HepG2 (cell line): Measurements from ENCODE around the gene TMIGD3. TPM values are rescaled to one million over a fixed set of nuclear protein-coding genes. Genes with fewer than 3 reads are reported as not detected.

Source experiments
- ETV5 ChIP-seq: IDR thresholded peaks from 2 replicates; pipeline ENCODE4 v1.6.1; 2018; ENCODE audit warnings: missing biosample characterization, missing genetic modification reagents, inconsistent platforms, borderline replicate concordance
- HNRNPH1 ChIP-seq: fragments of 200-400 bp; formaldehyde crosslinking; optimal IDR thresholded peaks from 2 replicates; pipeline ENCODE3; 2017; ENCODE audit warnings: mild to moderate bottlenecking, low read depth, low read length
- HNRNPL ChIP-seq: fragments of 200-400 bp; formaldehyde crosslinking; IDR thresholded peaks from 2 replicates; pipeline ENCODE4 v1.6.1; 2017; ENCODE audit warnings: mild to moderate bottlenecking, low read depth, low read length
- KMT2A ChIP-seq: sonication (generic); formaldehyde crosslinking; IDR thresholded peaks from 2 replicates; pipeline ENCODE4 v1.4.0; 2020; ENCODE audit warnings: missing genetic modification reagents
- NR1H2 ChIP-seq: sonication (generic); formaldehyde crosslinking; IDR thresholded peaks from 2 replicates; pipeline ENCODE4 v1.8.1; 2022; ENCODE audit warnings: low read depth, missing genetic modification reagents, borderline replicate concordance
- POGZ ChIP-seq: sonication (generic); formaldehyde crosslinking; IDR thresholded peaks from 2 replicates; pipeline ENCODE4 v1.4.0; 2020; ENCODE audit warnings: mild to moderate bottlenecking, missing genetic modification reagents
- SOX13 ChIP-seq, 3 experiments: fragments of 450-650 bp in 1 of 3; sonication (generic) in 1 of 3; formaldehyde crosslinking in 1 of 3; IDR thresholded peaks in 2 of 3; conservative IDR thresholded peaks in 1 of 3; 2 replicates each; pipeline versions ENCODE4 v1.5.0 to v1.6.1; 2016 to 2020; ENCODE audit warnings: antibody characterized with exemption in 1 of 3, mild to moderate bottlenecking in 1 of 3, missing compliant biosample characterization in 1 of 3, missing genetic modification reagents in 1 of 3, moderate library complexity in 1 of 3
- ZNF562 ChIP-seq: sonication (generic); formaldehyde crosslinking; IDR thresholded peaks from 2 replicates; pipeline ENCODE4 v1.8.0; 2022; ENCODE audit warnings: missing genetic modification reagents, borderline replicate concordance
- ZNF644 ChIP-seq: IDR thresholded peaks from 2 replicates; pipeline ENCODE4 v1.6.1; 2016; ENCODE audit warnings: low read depth
- ZNF839 ChIP-seq: sonication (generic); formaldehyde crosslinking; IDR thresholded peaks from 2 replicates; pipeline ENCODE4 v1.4.0; 2020; ENCODE audit warnings: missing genetic modification reagents, mild to moderate bottlenecking, borderline replicate concordance
- polyA plus RNA-seq, 8 experiments: library from polyadenylated mRNA; depleted of rRNA in 3 of 8; stranded (reverse) in 7 of 8; unstranded in 1 of 8; fragments of >200 nt; fragmentation: Illumina TruSeq in 4 of 8; extraction: Trizol in 4 of 8; gene quantifications; 2 replicates each; pipeline versions ENCODE4 v1.2.1 to v1.2.3, GENCODE V29; 2011 to 2016; ENCODE audit warnings: low read depth in 4 of 8, missing spikeins in 1 of 8, mixed read lengths in 1 of 8; ENCODE audit not compliant: insufficient read depth in 1 of 8
- total RNA-seq, 5 experiments: library from RNA; depleted of rRNA; stranded (reverse); fragments of >200 nt; fragmentation: Illumina TruSeq; extraction: Trizol; gene quantifications; 2 replicates each; pipeline ENCODE4 v1.2.3, GENCODE V29; 2016; ENCODE audit warnings: low read depth in 1 of 5
- TF ChIP-seq, protein P1 (sequence below): sonication (generic); formaldehyde crosslinking; IDR thresholded peaks from 2 replicates; pipeline ENCODE4 v1.4.0; 2020; ENCODE audit warnings: missing genetic modification reagents, mild to moderate bottlenecking, borderline replicate concordance
- TF ChIP-seq, protein P2 (sequence below): sonication (generic); formaldehyde crosslinking; IDR thresholded peaks from 2 replicates; pipeline ENCODE4 v1.4.0; 2020; ENCODE audit warnings: missing genetic modification reagents
- TF ChIP-seq, protein P3 (sequence below): sonication (generic); formaldehyde crosslinking; IDR thresholded peaks from one replicate; pipeline ENCODE4 v1.5.1; 2020; ENCODE audit warnings: mild to moderate bottlenecking, missing genetic modification reagents; ENCODE audit errors: not compliant biosample characterization

Gene TMIGD3
- total and polyA plus RNA-seq, 2 of the 13 experiments (the other 11 are each of a cell fraction or from before 2014, with no cell fraction given): not detected

DNA sequence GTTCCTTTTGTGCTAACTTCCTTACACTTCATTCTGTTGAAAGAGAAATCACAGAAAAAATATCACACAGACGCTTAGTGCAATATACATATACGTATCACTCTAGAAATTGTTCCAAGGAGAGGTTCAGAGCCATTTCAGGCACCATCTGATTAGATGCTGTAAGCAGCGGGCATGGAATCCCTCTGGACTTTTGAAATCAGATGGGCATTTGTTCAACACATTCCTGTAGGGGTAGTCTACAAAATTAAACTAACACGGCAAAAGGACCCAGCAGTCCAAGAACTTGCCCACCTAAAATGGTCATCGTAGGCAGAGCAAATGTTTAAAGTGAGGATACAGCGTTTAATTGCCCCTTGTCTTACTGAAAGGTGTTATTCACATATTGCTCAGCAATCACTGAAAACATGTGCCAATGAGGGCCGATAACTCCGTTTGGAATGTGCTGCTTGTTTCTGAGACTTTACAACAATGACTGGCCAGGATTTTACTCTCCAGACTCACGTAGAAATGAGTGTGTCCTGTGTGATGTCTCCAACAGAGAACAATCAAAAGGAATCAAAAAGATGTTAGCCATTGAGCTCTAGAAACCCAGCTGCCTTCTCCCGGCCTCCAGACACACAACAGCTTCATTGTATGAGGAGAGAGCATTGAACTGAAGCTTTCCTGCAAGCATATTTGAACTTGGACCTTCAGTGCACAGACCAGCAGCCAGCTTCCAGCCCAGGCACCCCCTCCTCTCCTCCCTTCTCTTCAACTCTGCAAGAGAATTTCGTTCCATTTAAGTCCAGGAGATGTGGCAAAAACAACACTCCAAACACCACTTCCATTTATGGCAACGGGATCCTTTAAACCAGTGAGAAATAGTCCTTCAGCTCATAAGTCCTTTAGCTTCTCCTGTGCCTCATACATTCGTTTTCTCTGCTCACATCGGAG lies 32.1 kb upstream of the TMIGD3 start (continued):
- TF ChIP-seq HNRNPL (0 out of 2 replicates have a peak, but pooled peaks have one; percentile 22), ZNF644 (peak; percentile 56; the same call in 1 of the 2 replicates), SOX13 (IDR thresholded peaks at IDR 0.05) (peak; percentile 51; the same call in 1 of the 2 replicates), SOX13 (CRISPR knock-in tag; conservative IDR thresholded peaks at IDR 0.05 in 1 of 2, IDR thresholded peaks at IDR 0.05 in 1 of 2) (peak in 1 of 2 experiments; percentile 82; a peak in 2 of 4 replicates), NR1H2 (no peak), ETV5 (CRISPR knock-in tag) (peak; percentile 41; the same call in 1 of the 2 replicates), KMT2A (CRISPR knock-in tag) (0 out of 2 replicates have a peak, but pooled peaks have one; percentile 28), HNRNPH1 (no peak), POGZ (peak; percentile 79; the same call in 1 of the 2 replicates), ZNF562 (no peak), ZNF839 (CRISPR knock-in tag) (no peak)
- TF ChIP-seq, protein P1, sequence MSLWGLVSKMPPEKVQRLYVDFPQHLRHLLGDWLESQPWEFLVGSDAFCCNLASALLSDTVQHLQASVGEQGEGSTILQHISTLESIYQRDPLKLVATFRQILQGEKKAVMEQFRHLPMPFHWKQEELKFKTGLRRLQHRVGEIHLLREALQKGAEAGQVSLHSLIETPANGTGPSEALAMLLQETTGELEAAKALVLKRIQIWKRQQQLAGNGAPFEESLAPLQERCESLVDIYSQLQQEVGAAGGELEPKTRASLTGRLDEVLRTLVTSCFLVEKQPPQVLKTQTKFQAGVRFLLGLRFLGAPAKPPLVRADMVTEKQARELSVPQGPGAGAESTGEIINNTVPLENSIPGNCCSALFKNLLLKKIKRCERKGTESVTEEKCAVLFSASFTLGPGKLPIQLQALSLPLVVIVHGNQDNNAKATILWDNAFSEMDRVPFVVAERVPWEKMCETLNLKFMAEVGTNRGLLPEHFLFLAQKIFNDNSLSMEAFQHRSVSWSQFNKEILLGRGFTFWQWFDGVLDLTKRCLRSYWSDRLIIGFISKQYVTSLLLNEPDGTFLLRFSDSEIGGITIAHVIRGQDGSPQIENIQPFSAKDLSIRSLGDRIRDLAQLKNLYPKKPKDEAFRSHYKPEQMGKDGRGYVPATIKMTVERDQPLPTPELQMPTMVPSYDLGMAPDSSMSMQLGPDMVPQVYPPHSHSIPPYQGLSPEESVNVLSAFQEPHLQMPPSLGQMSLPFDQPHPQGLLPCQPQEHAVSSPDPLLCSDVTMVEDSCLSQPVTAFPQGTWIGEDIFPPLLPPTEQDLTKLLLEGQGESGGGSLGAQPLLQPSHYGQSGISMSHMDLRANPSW (CRISPR knock-in tag): no peak
- TF ChIP-seq, protein P2, sequence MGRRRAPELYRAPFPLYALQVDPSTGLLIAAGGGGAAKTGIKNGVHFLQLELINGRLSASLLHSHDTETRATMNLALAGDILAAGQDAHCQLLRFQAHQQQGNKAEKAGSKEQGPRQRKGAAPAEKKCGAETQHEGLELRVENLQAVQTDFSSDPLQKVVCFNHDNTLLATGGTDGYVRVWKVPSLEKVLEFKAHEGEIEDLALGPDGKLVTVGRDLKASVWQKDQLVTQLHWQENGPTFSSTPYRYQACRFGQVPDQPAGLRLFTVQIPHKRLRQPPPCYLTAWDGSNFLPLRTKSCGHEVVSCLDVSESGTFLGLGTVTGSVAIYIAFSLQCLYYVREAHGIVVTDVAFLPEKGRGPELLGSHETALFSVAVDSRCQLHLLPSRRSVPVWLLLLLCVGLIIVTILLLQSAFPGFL: no peak
- TF ChIP-seq, protein P3, sequence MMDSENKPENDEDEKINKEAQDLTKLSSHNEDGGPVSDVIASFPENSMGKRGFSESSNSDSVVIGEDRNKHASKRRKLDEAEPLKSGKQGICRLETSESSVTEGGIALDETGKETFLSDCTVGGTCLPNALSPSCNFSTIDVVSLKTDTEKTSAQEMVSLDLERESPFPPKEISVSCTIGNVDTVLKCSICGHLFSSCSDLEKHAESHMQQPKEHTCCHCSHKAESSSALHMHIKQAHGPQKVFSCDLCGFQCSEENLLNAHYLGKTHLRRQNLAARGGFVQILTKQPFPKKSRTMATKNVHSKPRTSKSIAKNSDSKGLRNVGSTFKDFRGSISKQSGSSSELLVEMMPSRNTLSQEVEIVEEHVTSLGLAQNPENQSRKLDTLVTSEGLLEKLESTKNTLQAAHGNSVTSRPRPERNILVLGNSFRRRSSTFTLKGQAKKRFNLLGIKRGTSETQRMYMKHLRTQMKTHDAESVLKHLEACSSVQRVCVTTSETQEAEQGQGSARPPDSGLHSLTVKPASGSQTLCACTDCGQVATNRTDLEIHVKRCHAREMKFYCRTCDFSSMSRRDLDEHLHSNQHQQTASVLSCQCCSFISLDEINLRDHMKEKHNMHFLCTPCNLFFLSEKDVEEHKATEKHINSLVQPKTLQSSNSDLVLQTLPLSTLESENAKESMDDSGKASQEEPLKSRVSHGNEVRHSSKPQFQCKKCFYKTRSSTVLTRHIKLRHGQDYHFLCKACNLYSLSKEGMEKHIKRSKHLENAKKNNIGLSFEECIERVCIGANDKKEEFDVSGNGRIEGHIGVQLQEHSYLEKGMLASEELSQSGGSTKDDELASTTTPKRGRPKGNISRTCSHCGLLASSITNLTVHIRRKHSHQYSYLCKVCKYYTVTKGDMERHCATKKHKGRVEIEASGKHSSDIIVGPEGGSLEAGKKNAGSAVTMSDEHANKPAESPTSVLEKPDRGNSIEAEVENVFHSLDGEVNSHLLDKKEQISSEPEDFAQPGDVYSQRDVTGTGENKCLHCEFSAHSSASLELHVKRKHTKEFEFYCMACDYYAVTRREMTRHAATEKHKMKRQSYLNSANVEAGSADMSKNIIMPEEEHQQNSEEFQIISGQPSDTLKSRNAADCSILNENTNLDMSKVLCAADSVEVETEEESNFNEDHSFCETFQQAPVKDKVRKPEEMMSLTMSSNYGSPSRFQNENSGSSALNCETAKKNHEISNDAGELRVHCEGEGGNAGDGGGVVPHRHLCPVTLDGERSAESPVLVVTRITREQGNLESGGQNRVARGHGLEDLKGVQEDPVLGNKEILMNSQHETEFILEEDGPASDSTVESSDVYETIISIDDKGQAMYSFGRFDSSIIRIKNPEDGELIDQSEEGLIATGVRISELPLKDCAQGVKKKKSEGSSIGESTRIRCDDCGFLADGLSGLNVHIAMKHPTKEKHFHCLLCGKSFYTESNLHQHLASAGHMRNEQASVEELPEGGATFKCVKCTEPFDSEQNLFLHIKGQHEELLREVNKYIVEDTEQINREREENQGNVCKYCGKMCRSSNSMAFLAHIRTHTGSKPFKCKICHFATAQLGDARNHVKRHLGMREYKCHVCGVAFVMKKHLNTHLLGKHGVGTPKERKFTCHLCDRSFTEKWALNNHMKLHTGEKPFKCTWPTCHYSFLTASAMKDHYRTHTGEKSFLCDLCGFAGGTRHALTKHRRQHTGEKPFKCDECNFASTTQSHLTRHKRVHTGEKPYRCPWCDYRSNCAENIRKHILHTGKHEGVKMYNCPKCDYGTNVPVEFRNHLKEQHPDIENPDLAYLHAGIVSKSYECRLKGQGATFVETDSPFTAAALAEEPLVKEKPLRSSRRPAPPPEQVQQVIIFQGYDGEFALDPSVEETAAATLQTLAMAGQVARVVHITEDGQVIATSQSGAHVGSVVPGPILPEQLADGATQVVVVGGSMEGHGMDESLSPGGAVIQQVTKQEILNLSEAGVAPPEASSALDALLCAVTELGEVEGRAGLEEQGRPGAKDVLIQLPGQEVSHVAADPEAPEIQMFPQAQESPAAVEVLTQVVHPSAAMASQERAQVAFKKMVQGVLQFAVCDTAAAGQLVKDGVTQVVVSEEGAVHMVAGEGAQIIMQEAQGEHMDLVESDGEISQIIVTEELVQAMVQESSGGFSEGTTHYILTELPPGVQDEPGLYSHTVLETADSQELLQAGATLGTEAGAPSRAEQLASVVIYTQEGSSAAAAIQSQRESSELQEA (CRISPR knock-in tag): no peak
